Measurements from ENCODE around the gene ARHGAP25. TPM values are rescaled to one million over a fixed set of nuclear protein-coding genes. Genes with fewer than 3 reads are reported as not detected.
A peak's percentile ranks its signal among the peaks of the same experiment; 100 is the strongest.

ARHGAP25 gene
- total RNA-seq, 1 donor from 2014 or later, result 1.2 TPM

DNA sequence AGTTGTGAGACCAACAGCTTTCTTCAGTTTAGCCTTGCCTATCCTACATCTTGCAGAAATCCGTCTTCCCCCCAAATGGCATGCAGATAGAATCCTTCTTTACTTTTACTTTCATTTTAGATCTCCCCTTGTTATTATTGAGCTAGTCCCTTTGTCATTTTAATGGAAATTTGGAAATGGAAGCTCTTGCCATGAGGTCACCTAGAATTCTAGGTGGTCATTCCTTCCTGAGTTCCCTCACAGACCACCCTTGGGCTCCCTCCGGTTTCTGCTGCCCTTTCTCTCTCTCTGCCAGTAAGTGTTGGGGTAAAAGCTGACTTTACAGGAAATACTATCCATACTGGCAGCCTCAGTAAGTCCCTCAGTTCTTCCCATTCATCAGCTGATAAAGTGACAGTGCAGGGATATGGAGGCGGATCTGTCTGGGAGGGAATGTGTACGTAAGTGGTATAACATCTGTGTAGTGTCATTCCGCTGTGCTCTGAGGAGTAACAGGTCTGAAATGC is 30.2 kb downstream of the ARHGAP25 start:
- no peak for FAIRE-seq
- DNase-seq (ENCODE audit: low spot score in 2 of 2), result no peak

DNA sequence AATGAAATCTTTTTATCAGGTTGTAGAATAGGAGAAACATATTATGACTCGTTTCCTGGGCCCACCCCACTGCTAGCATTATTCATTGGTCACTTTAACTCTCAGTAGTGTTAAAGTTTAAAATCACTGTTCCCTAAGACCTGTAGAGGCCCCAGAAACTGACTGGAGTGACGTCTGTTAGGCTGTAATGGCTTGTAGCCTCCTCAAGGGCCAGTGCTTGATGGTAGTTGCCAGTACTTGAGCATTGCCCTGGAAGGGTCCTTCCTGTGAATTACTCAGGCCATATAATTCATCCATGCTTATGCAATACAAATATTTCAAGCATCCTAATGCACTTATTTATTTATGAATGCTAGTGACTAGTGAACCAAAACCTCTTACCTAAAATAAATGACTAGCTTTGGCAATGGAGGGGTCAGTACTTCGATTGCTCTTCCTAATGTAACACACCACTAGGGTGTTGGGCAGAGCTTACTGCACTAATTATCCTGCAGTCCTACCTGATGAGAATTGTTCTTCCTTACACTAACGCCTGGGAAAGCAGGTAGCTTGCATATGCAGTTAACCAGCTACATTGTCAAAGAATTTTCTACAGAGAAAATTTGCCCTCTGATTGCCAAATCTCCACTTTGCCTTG is 31.2 kb downstream of the ARHGAP25 start:
- DNase-seq (ENCODE audit: low spot score in 2 of 2) (no peak), FAIRE-seq (no peak)

GRCh38 chr2:68766376-68766845 is 31.8 kb downstream of the ARHGAP25 start:
- FAIRE-seq (no peak), DNase-seq (ENCODE audit: low spot score in 2 of 2) (no peak)

DNA sequence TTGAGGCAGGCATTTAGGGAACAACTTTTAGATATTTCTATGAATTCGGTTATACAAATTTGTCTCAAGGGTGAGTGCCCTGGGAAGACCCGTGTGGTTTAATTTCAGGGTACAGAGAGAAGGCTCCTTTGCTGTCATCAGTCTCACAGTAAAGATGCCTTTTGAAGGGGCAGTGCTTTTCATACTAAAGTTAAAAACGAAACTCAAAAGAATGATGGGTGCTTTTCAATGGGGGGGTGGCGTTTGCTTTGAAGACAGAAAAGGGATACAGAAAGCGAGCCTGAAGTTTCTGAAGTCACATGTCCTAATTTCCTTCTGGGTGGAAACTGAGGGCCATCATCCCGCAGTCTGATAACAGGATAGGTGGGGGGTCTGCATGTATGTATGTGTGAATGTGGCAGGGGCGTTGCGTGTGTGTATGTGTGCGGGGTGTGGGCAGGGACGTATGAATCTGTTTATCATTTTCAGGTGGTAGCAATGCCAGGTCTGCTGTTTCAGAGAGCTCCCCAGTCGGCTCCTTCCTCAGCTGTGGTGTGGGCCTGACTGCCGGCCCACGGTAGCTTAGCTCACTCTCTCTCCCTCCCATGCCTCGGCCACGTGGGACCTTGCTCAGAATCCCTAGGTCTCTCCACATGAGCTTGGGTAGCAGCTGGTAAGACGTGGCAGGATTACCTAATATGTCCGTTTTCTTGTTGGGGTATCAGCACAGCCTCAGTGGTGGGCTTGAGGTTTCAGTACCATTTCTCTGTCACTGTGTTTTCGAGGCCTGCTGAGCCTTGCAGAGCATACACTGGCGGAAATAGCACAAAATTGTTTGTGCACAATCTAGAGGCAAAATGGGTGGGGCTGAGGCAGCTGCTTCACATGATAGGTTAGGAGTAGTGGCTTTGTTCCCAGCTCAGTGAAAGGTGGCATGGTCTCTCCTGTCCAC is 32.7 kb downstream of the ARHGAP25 start:
- FAIRE-seq (no peak), DNase-seq (ENCODE audit: low spot score in 2 of 2) (no peak)

GRCh38 chr2:68767996-68768395 is 33.4 kb downstream of the ARHGAP25 start:
- no peak for FAIRE-seq
- no peak for DNase-seq (ENCODE audit: low spot score in 2 of 2)

DNA sequence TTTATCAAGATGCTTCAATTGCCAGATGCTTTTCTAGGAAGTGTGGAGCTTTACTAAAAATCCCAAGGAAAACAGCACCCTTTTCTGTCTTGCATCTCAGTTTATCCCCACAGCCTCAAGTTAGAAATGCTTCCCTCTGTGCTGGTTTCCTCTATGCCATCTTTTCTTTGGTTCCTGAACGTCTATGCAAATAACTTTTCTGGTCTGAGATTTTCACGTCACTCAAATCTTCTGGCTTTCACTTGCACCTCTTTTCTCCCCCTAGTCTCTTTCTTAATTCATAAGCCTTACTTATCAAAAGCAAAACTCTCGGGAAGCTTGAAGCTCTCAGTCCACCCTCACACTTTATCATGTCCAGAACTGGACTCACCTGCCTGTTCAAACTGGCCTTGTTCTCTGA is 33.9 kb downstream of the ARHGAP25 start:
- DNase-seq (ENCODE audit: low spot score in 2 of 2) (no peak), FAIRE-seq (no peak)

DNA sequence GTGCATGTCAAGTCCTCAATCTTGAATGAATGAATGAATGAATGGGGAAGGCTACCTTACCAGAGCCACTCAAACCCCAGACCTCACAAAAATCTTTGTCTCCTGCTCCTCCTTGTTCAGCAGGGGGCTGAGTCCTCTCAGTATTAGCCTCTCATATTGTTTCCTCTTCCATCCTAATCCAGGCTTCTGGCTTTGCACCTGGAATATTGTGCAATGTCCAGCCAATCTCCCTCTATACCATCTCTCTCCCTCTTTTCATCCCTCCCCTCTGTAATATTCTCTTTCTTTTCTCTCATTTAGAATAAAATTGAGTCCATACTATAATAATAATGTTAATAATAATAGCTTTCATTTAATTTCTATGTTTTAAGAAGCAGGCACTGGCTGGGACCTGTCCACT is 34.3 kb downstream of the ARHGAP25 start:
- FAIRE-seq, result no peak
- DNase-seq (ENCODE audit: low spot score in 2 of 2), result no peak

DNA sequence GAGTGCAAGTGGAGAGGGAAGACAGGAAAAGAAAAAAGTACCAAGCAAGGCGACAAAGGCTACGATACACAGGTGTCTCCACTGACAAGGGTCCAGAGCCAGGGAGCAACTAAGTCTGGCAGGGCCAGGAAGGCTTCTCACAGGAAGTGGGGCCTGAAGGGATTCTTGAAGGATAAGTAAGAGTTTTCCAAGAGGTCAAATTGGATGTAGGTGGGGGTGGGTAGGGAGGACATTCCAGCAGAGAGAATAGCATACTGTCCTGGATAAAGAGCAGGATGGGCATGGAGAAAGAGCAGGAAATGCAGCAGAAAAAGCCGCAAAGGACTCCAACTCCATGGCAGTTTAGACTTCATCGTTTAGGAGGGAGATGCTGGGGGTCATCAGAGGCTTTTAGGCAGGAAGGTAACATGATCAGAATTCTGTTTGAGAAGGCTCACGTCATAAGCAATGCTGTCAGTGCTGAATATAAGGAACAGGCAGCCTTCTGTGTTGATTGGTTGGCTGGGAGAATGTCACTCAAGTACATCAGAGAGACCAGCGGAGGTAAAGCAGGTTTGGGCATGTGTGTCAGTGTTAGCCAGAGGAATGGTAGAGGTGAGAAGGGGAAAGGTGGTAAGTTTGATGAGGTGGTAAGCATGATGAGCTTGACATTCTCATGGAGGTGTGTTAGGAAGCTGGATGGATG is 35.1 kb downstream of the ARHGAP25 start:
- FAIRE-seq (no peak), DNase-seq (ENCODE audit: low spot score in 2 of 2) (no peak)

GRCh38 chr2:68770271-68771111 is 35.9 kb downstream of the ARHGAP25 start:
- FAIRE-seq (no peak), DNase-seq (ENCODE audit: low spot score in 2 of 2) (no peak)

DNA sequence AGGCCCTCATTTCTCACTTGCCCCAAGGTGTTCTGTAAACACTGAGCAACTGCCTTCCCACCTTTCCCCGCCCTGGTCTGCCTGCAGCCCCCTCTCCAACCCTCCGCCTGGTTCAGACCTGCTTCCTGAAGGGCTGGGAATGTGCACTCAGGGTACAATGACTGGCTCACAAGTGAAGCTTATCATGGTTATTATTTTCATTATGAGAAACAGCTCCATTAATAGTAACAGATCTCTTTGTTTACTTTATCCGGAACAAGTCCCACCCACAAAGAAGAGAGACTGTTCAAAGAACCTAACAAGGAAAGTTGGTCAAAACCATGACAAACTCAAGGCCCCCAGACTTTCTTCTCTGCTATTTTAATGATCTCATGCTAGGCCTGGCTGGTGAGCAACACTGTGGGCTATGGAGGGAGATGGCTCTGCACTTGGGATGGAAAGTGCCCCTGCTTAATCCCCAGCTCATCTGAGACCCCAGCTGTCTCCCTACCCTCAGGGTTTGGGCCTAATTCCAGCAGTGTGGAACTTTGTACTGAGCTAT is 36.7 kb downstream of the ARHGAP25 start:
- FAIRE-seq (no peak), DNase-seq (ENCODE audit: low spot score in 2 of 2) (no peak)

- no peak for FAIRE-seq
Observed at GRCh38 chr2:68772109-68772508, 37.5 kb downstream of the ARHGAP25 start.

GRCh38 chr2:68774569-68775271 is 40.1 kb downstream of the ARHGAP25 start:
- peak in 1 of 2 donors; percentile 27 for DNase-seq (ENCODE audit: low spot score in 2 of 2)
- FAIRE-seq, result no peak

More at GRCh38 chr2:68772109-68772508, 37.5 kb downstream of the ARHGAP25 start:
- DNase-seq (ENCODE audit: low spot score in 2 of 2), result no peak

- DNase-seq (ENCODE audit: low spot score in 2 of 2), result no peak
- no peak for FAIRE-seq
Observed at GRCh38 chr2:68775272-68775842, 40.7 kb downstream of the ARHGAP25 start.

DNA sequence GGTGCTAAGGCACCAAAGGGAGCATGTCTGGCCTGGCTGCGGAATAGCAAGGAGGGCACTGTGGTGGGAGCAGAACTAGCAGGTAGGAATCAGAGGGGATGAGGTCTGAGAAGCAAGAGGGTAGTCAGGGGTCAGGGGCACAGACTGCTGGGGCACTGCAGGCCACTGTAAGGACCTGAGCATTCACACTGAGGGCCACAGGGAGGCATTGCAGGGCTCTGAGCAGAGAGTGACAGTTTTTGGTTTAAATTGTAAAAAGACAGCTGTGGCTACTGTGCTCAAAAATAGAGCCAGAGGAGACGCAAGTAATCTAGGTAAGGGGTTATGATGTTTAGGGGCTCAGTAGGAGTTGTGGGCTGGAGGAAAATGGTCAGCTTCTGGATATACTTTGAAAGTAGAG is 41.5 kb downstream of the ARHGAP25 start:
- FAIRE-seq (no peak), DNase-seq (ENCODE audit: low spot score in 2 of 2) (no peak)

DNA sequence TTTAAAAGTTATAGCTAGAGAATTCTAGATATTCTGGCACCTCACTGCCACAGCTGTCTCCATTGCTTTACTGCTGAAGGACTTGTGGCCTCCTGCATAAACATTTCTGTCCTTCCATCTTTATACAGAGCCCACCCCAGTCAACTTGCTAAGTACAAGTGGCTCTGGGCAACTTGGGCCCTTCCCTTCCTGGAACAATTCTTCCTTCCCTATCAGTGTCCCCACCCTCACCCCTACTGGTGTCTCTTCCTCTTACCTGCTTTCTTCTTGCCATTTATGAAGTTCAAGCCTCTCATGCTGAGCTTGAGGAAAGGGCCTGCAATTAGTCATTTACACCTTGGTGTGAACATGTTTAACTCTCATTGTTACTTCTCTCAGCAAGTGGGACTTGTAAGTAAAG is 45.0 kb downstream of the ARHGAP25 start:
- no peak for FAIRE-seq
- no peak for DNase-seq (ENCODE audit: low spot score in 2 of 2)

DNA sequence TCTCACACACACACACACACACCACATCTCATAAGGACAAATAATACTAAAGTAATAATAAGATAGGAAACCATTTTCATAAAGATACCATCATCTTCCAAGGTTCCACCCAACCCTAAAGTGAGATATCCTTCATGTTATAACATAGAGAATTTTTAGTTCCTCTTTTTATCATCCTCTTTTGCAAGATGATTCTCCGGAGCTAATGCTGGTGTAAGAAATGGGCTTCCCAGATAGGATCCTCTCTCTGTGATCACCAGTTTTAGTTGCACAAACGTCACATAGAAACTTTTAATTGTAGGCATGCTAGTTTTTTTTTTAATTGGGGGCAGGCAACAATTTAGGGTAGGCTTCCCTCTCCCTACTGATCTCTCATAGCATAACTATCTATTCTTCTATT is 49.6 kb downstream of the ARHGAP25 start:
- no peak for DNase-seq (ENCODE audit: low spot score in 2 of 2)
- FAIRE-seq, result no peak

- DNase-seq (ENCODE audit: low spot score in 2 of 2) (no peak), FAIRE-seq (no peak)
Observed at GRCh38 chr2:68784915-68785314, 50.3 kb downstream of the ARHGAP25 start.

DNA sequence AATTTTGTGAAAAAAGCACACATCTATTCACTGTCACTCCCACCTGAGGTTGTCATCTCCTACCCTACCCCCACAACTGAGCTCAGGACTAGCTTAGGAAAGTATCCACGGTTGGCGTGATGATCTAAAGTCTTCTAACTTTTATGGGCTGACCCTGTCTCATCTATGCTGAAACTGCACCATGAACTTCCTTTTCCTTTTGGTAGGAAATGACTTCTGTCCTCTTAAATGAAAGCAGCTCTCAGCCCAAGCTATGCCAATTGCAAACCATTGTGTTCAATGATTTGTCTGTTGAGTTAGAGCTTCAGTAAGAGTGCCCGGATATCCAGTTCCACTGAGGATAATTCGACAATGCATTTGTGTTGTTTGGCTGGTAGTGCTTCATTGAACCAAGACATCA is 52.7 kb downstream of the ARHGAP25 start:
- FAIRE-seq, result no peak
- no peak for DNase-seq (ENCODE audit: low spot score in 2 of 2)

- no peak for FAIRE-seq
- DNase-seq (ENCODE audit: low spot score in 2 of 2), result no peak
Observed at GRCh38 chr2:68789603-68790002, 55.0 kb downstream of the ARHGAP25 start.

All from frontal cortex (tissue), 4 donors.